Right ventricle myocardium inferior (tissue), 1 donor: ENCODE results near the gene GALNT9. TPM values are rescaled to one million over a fixed set of nuclear protein-coding genes. Genes with fewer than 3 reads are reported as not detected.
A peak's percentile ranks its signal among the peaks of the same experiment; 100 is the strongest.
"Not testable (repeated sequence)": the region's sequence is repeated elsewhere in the genome, so short reads cannot be mapped to it uniquely, and the experiment has no call there.

Source experiments
- ATAC-seq: fragments of 200-7000 bp; cut with Tn5 transposase; one replicate; pipeline ENCODE4 v1.9.1; 2020; ENCODE audit warnings: mild to moderate bottlenecking, moderate library complexity
- DNase-seq: peaks from one replicate; pipeline ENCODE4 v3.0.0; 2021; ENCODE audit errors: missing footprints
- intact Hi-C: fragments of 100-400 bp; cut with DNase I; formaldehyde crosslinking; loops from one replicate; pipeline ENCODE4 v1.11.0; 2022
- total RNA-seq: library from RNA; stranded (reverse); fragmentation: NEBNext Ultra II Directional; extraction: Animal tissue kit (Norgen Biotek cat#: 25700); gene quantifications from one replicate; pipeline ENCODE4 v1.2.1, GENCODE V29; 2021
- donor health status: DM: no; HTN: yes; CAD: no; lungs with severe emphysema.

The GALNT9 gene
- total RNA-seq, 1 donor from 2014 or later, result not detected

GRCh38 chr12:132359971-132360370 is 30.6 kb upstream of the GALNT9 start:
- ATAC-seq (no peak), DNase-seq (peak; percentile 44)
- intact Hi-C loops, result no loop called here

- intact Hi-C loops, result no loop called here
- no peak for DNase-seq
- no peak for ATAC-seq
Observed at GRCh38 chr12:132359551-132359950, 30.2 kb upstream of the GALNT9 start.

GRCh38 chr12:132358241-132359225 is 29.1 kb upstream of the GALNT9 start:
- ATAC-seq, intact Hi-C loops: not testable (repeated sequence)
- DNase-seq, result peak; percentile 50

GRCh38 chr12:132357623-132358186 is 28.3 kb upstream of the GALNT9 start:
- intact Hi-C loops, result no loop called here
- ATAC-seq (no peak), DNase-seq (no peak)

GRCh38 chr12:132356691-132357622 is 27.6 kb upstream of the GALNT9 start:
- intact Hi-C loops, result no loop called here
- no peak for DNase-seq
- peak; percentile 44 for ATAC-seq

GRCh38 chr12:132355742-132356681 is 26.6 kb upstream of the GALNT9 start:
- intact Hi-C loops, result no loop called here
- DNase-seq (no peak), ATAC-seq (no peak)

- no peak for DNase-seq
- ATAC-seq, result no peak
- intact Hi-C loops, result no loop called here
Observed at GRCh38 chr12:132354982-132355680, 25.7 kb upstream of the GALNT9 start.

GRCh38 chr12:132354211-132354981 is 25.0 kb upstream of the GALNT9 start:
- intact Hi-C loops, result no loop called here
- DNase-seq (peak; percentile 52), ATAC-seq (no peak)

- intact Hi-C loops, result no loop called here
- no peak for DNase-seq
- ATAC-seq, result no peak
Observed at GRCh38 chr12:132353811-132354210, 24.4 kb upstream of the GALNT9 start.

GRCh38 chr12:132352896-132353800 is 23.8 kb upstream of the GALNT9 start:
- ATAC-seq (no peak), DNase-seq (peak; percentile 51)
- intact Hi-C loops, result no loop called here

GRCh38 chr12:132351751-132352495 is 22.5 kb upstream of the GALNT9 start:
- intact Hi-C loops, result no loop called here
- ATAC-seq, result no peak
- peak; percentile 63 for DNase-seq

- ATAC-seq (no peak), DNase-seq (no peak)
- intact Hi-C loops, result no loop called here
Observed at GRCh38 chr12:132349501-132350131, 20.2 kb upstream of the GALNT9 start.

GRCh38 chr12:132348176-132348575 is 18.8 kb upstream of the GALNT9 start:
- no peak for ATAC-seq

GRCh38 chr12:132347176-132347855 is 17.9 kb upstream of the GALNT9 start:
- peak; percentile 67 for DNase-seq
- intact Hi-C loops, result no loop called here
- ATAC-seq, result no peak

More at GRCh38 chr12:132348176-132348575, 18.8 kb upstream of the GALNT9 start:
- intact Hi-C loops, result no loop called here
- peak; percentile 50 for DNase-seq
